H9 (cell line): Measurements from ENCODE around the gene NYAP1. TPM values are rescaled to one million over a fixed set of nuclear protein-coding genes. Genes with fewer than 3 reads are reported as not detected.
"Not testable (repeated sequence)": the region's sequence is repeated elsewhere in the genome, so short reads cannot be mapped to it uniquely, and the experiment has no call there.

Experiments
- DNase-seq: peaks from one replicate; pipeline ENCODE4 v3.0.0-alpha.2; 2017
- H2AFZ ChIP-seq: one replicate; pipeline ENCODE4 v1.6.1; 2013; ENCODE audit warnings: mild to moderate bottlenecking, low read length, control low read depth, moderate library complexity
- H2AK5ac ChIP-seq: 2 replicates; pipeline ENCODE4 v1.6.1; 2013; ENCODE audit warnings: low read length, control low read depth, mixed read lengths; ENCODE audit not compliant: insufficient read length
- H2BK120ac ChIP-seq: one replicate; pipeline ENCODE4 v1.6.1; 2013; ENCODE audit warnings: low read depth, mild to moderate bottlenecking, low read length, control low read depth, inconsistent platforms; ENCODE audit not compliant: poor library complexity, severe bottlenecking
- H2BK12ac ChIP-seq: 2 replicates; pipeline ENCODE4 v1.6.1; 2013; ENCODE audit warnings: low read length, control low read depth, mixed read lengths, low read depth; ENCODE audit not compliant: insufficient read length
- H2BK15ac ChIP-seq: 2 replicates; pipeline ENCODE4 v1.6.1; 2013; ENCODE audit warnings: low read depth, low read length, control low read depth
- H2BK20ac ChIP-seq: one replicate; pipeline ENCODE4 v1.6.1; 2013; ENCODE audit warnings: low read depth, mild to moderate bottlenecking, low read length, control low read depth, inconsistent platforms; ENCODE audit not compliant: poor library complexity, severe bottlenecking
- H2BK5ac ChIP-seq: 2 replicates; pipeline ENCODE4 v1.6.1; 2013; ENCODE audit warnings: low read length, control low read depth, mixed read lengths; ENCODE audit not compliant: insufficient read length
- H3K14ac ChIP-seq: 2 replicates; pipeline ENCODE4 v1.6.1; 2013; ENCODE audit warnings: low read length, control low read depth; ENCODE audit not compliant: insufficient read depth
- H3K18ac ChIP-seq: 2 replicates; pipeline ENCODE4 v1.6.1; 2013; ENCODE audit warnings: low read depth, mild to moderate bottlenecking, mixed read lengths, low read length, control low read depth; ENCODE audit not compliant: insufficient read length
- H3K23ac ChIP-seq: 2 replicates; pipeline ENCODE4 v1.6.1; 2013; ENCODE audit warnings: low read length, control low read depth, mixed read lengths, low read depth; ENCODE audit not compliant: insufficient read length
- H3K23me2 ChIP-seq: 2 replicates; pipeline ENCODE4 v1.6.1; 2013; ENCODE audit warnings: low read depth, mild to moderate bottlenecking, mixed read lengths, low read length, control low read depth; ENCODE audit not compliant: insufficient read length, poor library complexity, severe bottlenecking
- H3K27ac ChIP-seq: 2 replicates; pipeline ENCODE4 v1.5.1; 2013; ENCODE audit warnings: low read length, control low read depth, mixed read lengths, low read depth; ENCODE audit not compliant: insufficient read length
- H3K27me3 ChIP-seq: 2 replicates; pipeline ENCODE4 v1.6.1; 2013; ENCODE audit warnings: low read length, control low read depth, inconsistent platforms; ENCODE audit not compliant: insufficient read depth
- H3K4ac ChIP-seq: 2 replicates; pipeline ENCODE4 v1.6.1; 2013; ENCODE audit warnings: low read depth, mild to moderate bottlenecking, control low read depth, inconsistent platforms, low read length, moderate library complexity
- H3K4me1 ChIP-seq: 2 replicates; pipeline ENCODE4 v1.6.1; 2013; ENCODE audit warnings: low read length, control low read depth, inconsistent platforms; ENCODE audit not compliant: insufficient read depth
- H3K4me2 ChIP-seq: 2 replicates; pipeline ENCODE4 v1.6.1; 2013; ENCODE audit warnings: low read length, control low read depth, mixed read lengths; ENCODE audit not compliant: insufficient read length, insufficient read depth
- H3K56ac ChIP-seq: 2 replicates; pipeline ENCODE4 v1.6.1; 2013; ENCODE audit warnings: low read depth, mild to moderate bottlenecking, mixed read lengths, low read length, control low read depth; ENCODE audit not compliant: insufficient read length
- H3K79me1 ChIP-seq: 2 replicates; pipeline ENCODE4 v1.6.1; 2013; ENCODE audit warnings: low read depth, mild to moderate bottlenecking, moderate library complexity, low read length, control low read depth, inconsistent platforms; ENCODE audit not compliant: insufficient read depth, poor library complexity, severe bottlenecking
- H3K79me2 ChIP-seq: 2 replicates; pipeline ENCODE4 v1.6.1; 2013; ENCODE audit warnings: low read length, control low read depth, inconsistent platforms; ENCODE audit not compliant: insufficient read depth
- H3K9ac ChIP-seq: 2 replicates; pipeline ENCODE4 v1.6.1; 2013; ENCODE audit warnings: low read length, control low read depth, mixed read lengths; ENCODE audit not compliant: insufficient read length; ENCODE audit errors: extremely low read depth
- H3K9me3 ChIP-seq: one replicate; pipeline ENCODE4 v1.6.1; 2013; ENCODE audit warnings: low read depth, low read length, inconsistent platforms; ENCODE audit not compliant: control insufficient read depth
- H3T11ph ChIP-seq: one replicate; pipeline ENCODE4 v1.6.1; 2013; ENCODE audit warnings: mild to moderate bottlenecking, low read length, control low read depth, inconsistent platforms
- H4K20me1 ChIP-seq: one replicate; pipeline ENCODE4 v1.6.1; 2013; ENCODE audit not compliant: control insufficient read depth, insufficient read length, insufficient read depth
- H4K5ac ChIP-seq: 2 replicates; pipeline ENCODE4 v1.6.1; 2013; ENCODE audit warnings: low read depth, mild to moderate bottlenecking, mixed read lengths, low read length, control low read depth; ENCODE audit not compliant: insufficient read length
- H4K8ac ChIP-seq: replicated peaks from 2 replicates; pipeline ENCODE4 v1.6.1; 2013; ENCODE audit warnings: low read length, control low read depth, mixed read lengths, low read depth; ENCODE audit not compliant: insufficient read length
- H4K91ac ChIP-seq: 2 replicates; pipeline ENCODE4 v1.6.1; 2013; ENCODE audit warnings: low read depth, mild to moderate bottlenecking, moderate library complexity, mixed read lengths, low read length, control low read depth; ENCODE audit not compliant: insufficient read length
- H3K27ac Mint-ChIP-seq, 3 experiments: 2 replicates in 2 of 3; 3 replicates in 1 of 3; pipeline ENCODE4 v1.8.0; 2020 to 2021; ENCODE audit warnings: mixed read lengths in 3 of 3, mild to moderate bottlenecking in 1 of 3, moderate library complexity in 1 of 3
- H3K27me3 Mint-ChIP-seq: 2 replicates; pipeline ENCODE4 v1.8.0; 2021; ENCODE audit warnings: low read depth, mild to moderate bottlenecking, moderate library complexity, mixed read lengths
- H3K36me3 Mint-ChIP-seq, 3 experiments: 2 replicates in 2 of 3; 3 replicates in 1 of 3; pipeline ENCODE4 v1.8.0; 2020 to 2021; ENCODE audit warnings: low read depth in 3 of 3, mixed read lengths in 3 of 3; ENCODE audit not compliant: insufficient read depth in 1 of 3
- H3K4me1 Mint-ChIP-seq, 2 experiments: 2 replicates each; pipeline ENCODE4 v1.8.0; 2020; ENCODE audit warnings: mixed read lengths in 2 of 2
- H3K4me3 Mint-ChIP-seq, 2 experiments: 2 replicates in 1 of 2; 3 replicates in 1 of 2; pipeline ENCODE4 v1.8.0; 2020 to 2021; ENCODE audit warnings: mild to moderate bottlenecking in 2 of 2, mixed read lengths in 2 of 2, moderate library complexity in 1 of 2
- H3K9me3 Mint-ChIP-seq, 2 experiments: 2 replicates in 1 of 2; 3 replicates in 1 of 2; pipeline ENCODE4 v1.8.0; 2020; ENCODE audit warnings: mild to moderate bottlenecking in 2 of 2, mixed read lengths in 2 of 2, moderate library complexity in 1 of 2
- WGBS: extraction: QIAGEN DNeasy Blood & Tissue Kit; methylation state at CpG from one replicate; pipeline ENCODE4 v1.1.7; 2013; ENCODE audit warnings: missing lambda C conversion rate, low lambda C conversion rate, mixed read lengths; ENCODE audit not compliant: insufficient read length; ENCODE audit errors: extremely low coverage; 5-methylcytosine and 5-hydroxymethylcytosine counted together
- total RNA-seq: library from RNA; stranded (reverse); gene quantifications from 2 replicates; pipeline ENCODE4 v1.2.1, GENCODE V29; 2021

The NYAP1 gene
- total RNA-seq, 1 experiment from 2014 or later: 3.2 TPM

- H4K8ac ChIP-seq, H2BK12ac ChIP-seq, H3K79me2 ChIP-seq, H2AFZ ChIP-seq, H2BK20ac ChIP-seq, H3K4me3 Mint-ChIP-seq, H3K36me3 Mint-ChIP-seq, H3K4me1 ChIP-seq, H3K79me1 ChIP-seq, H4K91ac ChIP-seq, H2BK120ac ChIP-seq, H3K27me3 Mint-ChIP-seq, H3K4ac ChIP-seq, H3K4me2 ChIP-seq, H3K14ac ChIP-seq, H3K27ac ChIP-seq, H2AK5ac ChIP-seq, H3K9ac ChIP-seq, H3K56ac ChIP-seq, H3K27ac Mint-ChIP-seq, H3K18ac ChIP-seq, H4K5ac ChIP-seq, H3K23ac ChIP-seq, H3K9me3 ChIP-seq, H3K4me1 Mint-ChIP-seq, H2BK15ac ChIP-seq, H3T11ph ChIP-seq, DNase-seq, H2BK5ac ChIP-seq, H4K20me1 ChIP-seq, H3K27me3 ChIP-seq, H3K23me2 ChIP-seq: not testable (repeated sequence)
- peaks cover 12 to 16% of the 10 kb centered on the region in 2 experiments for H3K9me3 Mint-ChIP-seq
- no CpG with 5 or more reads among the region's 34 CpGs for WGBS
Observed at GRCh38 chr7:100523192-100523591, 39.5 kb downstream of the NYAP1 start.

DNA sequence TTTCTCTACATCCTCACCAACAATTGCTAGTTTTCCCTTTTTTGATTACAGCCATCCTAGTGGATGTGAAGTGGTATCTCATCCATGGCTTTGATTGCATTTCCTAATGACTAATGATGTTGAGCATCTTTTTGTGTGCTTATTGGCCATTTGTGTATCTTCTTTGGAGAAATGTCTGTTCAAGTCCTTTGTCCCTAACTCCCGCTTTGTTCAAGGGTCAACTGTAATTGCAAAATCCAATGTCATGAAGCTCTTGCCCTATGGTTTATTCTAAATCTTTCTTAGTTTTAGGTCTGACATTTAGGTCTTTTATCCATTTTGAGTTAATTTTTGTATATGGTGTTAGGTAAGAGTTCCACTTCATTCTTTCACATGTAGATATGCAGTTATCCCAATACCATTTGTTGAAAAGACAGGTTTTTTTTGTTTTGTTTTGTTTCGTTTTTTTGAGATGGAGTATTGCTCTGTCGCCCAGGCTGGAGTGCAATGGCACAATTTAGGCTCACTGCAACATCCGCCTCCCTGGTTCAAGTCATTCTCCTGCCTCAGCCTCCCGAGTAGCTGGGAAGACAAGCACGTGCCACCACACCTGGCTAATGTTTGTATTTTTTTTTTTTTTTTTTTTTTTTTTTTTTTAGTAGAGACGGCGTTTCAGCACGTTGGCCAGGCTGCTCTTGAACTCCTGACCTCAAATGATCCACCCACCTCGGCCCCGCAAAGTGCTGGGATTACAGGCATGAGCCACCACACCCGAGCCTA lies 44.6 kb downstream of the NYAP1 start:
- H2BK15ac ChIP-seq, H3K56ac ChIP-seq, H3K79me2 ChIP-seq, H2AFZ ChIP-seq, H2AK5ac ChIP-seq, H2BK120ac ChIP-seq, H3T11ph ChIP-seq, H3K4me1 Mint-ChIP-seq, H3K9me3 ChIP-seq, H4K91ac ChIP-seq, H3K4me3 Mint-ChIP-seq, H3K18ac ChIP-seq, H3K23me2 ChIP-seq, H3K14ac ChIP-seq, H3K79me1 ChIP-seq, H4K20me1 ChIP-seq, H3K4ac ChIP-seq, H3K36me3 Mint-ChIP-seq, H3K4me2 ChIP-seq, H3K4me1 ChIP-seq, H3K9ac ChIP-seq, H3K27ac ChIP-seq, H4K8ac ChIP-seq, H3K27me3 Mint-ChIP-seq, H2BK20ac ChIP-seq, H4K5ac ChIP-seq, H3K27me3 ChIP-seq, H3K23ac ChIP-seq, H2BK12ac ChIP-seq, H2BK5ac ChIP-seq, DNase-seq, H3K27ac Mint-ChIP-seq: not testable (repeated sequence)
- peaks cover 10 to 13% of the 10 kb centered on the region in 2 experiments for H3K9me3 Mint-ChIP-seq
- WGBS: no CpG with 5 or more reads among the region's 12 CpGs
